ENCODE measurements around the gene KCTD2.

- TF ChIP-seq CTCF (IDR thresholded peaks at IDR 0.05; ENCODE audit: poor library complexity) (no peak), EZH2 (IDR thresholded peaks at IDR 0.05; ENCODE audit: borderline replicate concordance) (no peak)
Measured at GRCh38 chr17:75093548-75094158, 46.6 kb downstream of the KCTD2 start.

Data from hepatocyte (in vitro differentiated cells).